Mesodermal cell (in vitro differentiated cells): ENCODE measurements around the gene RDH16.
"Not testable (repeated sequence)": the region's sequence is repeated elsewhere in the genome, so short reads cannot be mapped to it uniquely, and the experiment has no call there.

Source experiments
- H3K27ac ChIP-seq: 2 replicates; pipeline ENCODE4 v1.7.0; 2013; ENCODE audit warnings: mild to moderate bottlenecking, low read depth, low read length, moderate library complexity; ENCODE audit not compliant: severe bottlenecking
- H3K36me3 ChIP-seq: 2 replicates; pipeline ENCODE4 v1.7.1; 2013; ENCODE audit warnings: mild to moderate bottlenecking, low read length, moderate library complexity; ENCODE audit not compliant: control insufficient read depth, insufficient read depth
- H3K4me1 ChIP-seq: one replicate; pipeline ENCODE4 v1.7.1; 2013; ENCODE audit warnings: mild to moderate bottlenecking, low read length; ENCODE audit not compliant: insufficient read depth, control insufficient read depth, poor library complexity, severe bottlenecking
- H3K4me3 ChIP-seq: 2 replicates; pipeline ENCODE4 v1.7.0; 2013; ENCODE audit warnings: low read length, control low read depth, mild to moderate bottlenecking; ENCODE audit not compliant: insufficient read depth, poor library complexity, severe bottlenecking; ENCODE audit errors: extremely low read depth
- H3K9me3 ChIP-seq: 2 replicates; pipeline ENCODE4 v1.7.1; 2013; ENCODE audit warnings: mild to moderate bottlenecking, low read length, moderate library complexity; ENCODE audit not compliant: control insufficient read depth
- WGBS, 2 experiments: methylation state at CpG; one replicate each; pipeline ENCODE4 v1.1.5; 2013; ENCODE audit warnings: missing lambda C conversion rate in 2 of 2; ENCODE audit not compliant: insufficient coverage in 2 of 2; 5-methylcytosine and 5-hydroxymethylcytosine counted together

RDH16 gene

GRCh38 chr12:56933826-56934625, 23.4 kb downstream of the RDH16 start, which contains the start of gene SDR9C7:
TSS of gene SDR9C7 (minus strand) at chr12:56934408. CDS start at chr12:56934261, 147 bp downstream.
- no peak within 1 kb of the TSS for H3K4me3 ChIP-seq
- no peaks in the 10 kb centered on the region for H3K9me3 ChIP-seq
- H3K27ac ChIP-seq: no peak within 1 kb of the TSS
- H3K36me3 ChIP-seq: no peaks in the 10 kb centered on the region
- WGBS, 2 experiments: 95 to 97% methylated on average over 10 to 13 of the region's 15 CpGs
- H3K4me1 ChIP-seq: peaks cover 16% of the 10 kb centered on the region

GRCh38 chr12:56932867-56933266, 24.5 kb downstream of the RDH16 start:
- H3K27ac ChIP-seq: no peak overlapping the region
- H3K4me1 ChIP-seq: peaks cover 16% of the 10 kb centered on the region
- WGBS, 2 experiments: 80 to 86% methylated on average over 1 of the region's 1 CpG
- H3K9me3 ChIP-seq: no peaks in the 10 kb centered on the region
- no peak overlapping the region for H3K4me3 ChIP-seq
- no peaks in the 10 kb centered on the region for H3K36me3 ChIP-seq

DNA sequence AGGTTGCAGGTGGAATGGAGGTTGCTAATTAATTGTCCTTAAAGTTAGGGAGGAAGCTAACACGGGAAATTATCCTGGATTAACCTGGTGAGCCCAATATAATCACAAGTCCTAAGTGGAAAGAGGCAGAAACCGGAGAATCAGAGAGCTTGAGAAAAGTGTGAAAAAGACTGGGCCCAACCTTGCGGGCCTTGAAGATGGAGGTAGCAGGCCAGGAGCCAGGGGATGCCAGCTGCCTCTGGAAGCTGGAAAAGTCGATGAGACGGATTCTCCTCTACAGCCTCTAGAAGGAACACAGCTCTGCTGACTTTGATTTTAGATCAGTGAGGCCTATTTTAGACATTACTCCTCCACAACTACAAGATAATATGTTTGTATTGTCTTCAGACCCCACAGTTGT, 25.3 kb downstream of the RDH16 start:
- Histone ChIP-seq H3K36me3 (no peaks in the 10 kb centered on the region), H3K4me1 (peaks cover 16% of the 10 kb centered on the region), H3K4me3 (no peak overlapping the region), H3K27ac (no peak overlapping the region), H3K9me3 (no peaks in the 10 kb centered on the region)
- WGBS, 2 experiments: 79 to 100% methylated on average over 2 to 5 of the region's 5 CpGs

DNA sequence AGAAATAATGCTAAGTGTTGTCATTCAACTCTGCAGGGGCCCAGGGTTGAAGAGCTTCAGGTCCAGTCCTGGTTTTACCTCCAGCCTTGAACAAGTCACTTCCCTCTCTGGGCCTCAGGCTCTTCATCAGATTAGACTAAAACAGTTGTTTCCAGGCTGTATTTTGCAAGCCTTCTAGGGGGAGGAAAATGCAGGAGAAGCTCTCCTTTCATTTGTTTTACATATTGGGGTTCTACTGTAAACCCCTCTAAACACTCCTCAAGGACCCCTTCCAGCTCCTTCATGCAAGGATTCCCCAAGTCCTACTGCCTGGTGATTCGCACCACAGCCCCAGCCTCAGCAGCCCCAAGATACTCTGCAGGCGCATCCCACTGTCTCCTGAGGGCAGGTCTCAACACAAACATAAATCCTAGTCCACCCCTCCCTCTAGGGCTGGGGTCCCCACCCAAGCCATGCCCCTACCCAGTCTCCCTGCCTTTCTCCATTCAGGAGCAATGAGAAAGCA, 25.9 kb downstream of the RDH16 start:
- Histone ChIP-seq H3K27ac (peak overlapping the region; percentile 62), H3K9me3 (no peaks in the 10 kb centered on the region), H3K4me1 (peaks cover 16% of the 10 kb centered on the region), H3K36me3 (no peaks in the 10 kb centered on the region), H3K4me3 (no peak overlapping the region)
- WGBS, 2 experiments: 40 to 83% methylated on average over 1 to 2 of the region's 2 CpGs

- Histone ChIP-seq H3K9me3 (no peaks in the 10 kb centered on the region), H3K4me3 (no peak overlapping the region), H3K36me3 (no peaks in the 10 kb centered on the region), H3K27ac (no peak overlapping the region), H3K4me1 (peaks cover 16% of the 10 kb centered on the region)
- WGBS, 2 experiments: 96 to 100% methylated on average over 7 to 8 of the region's 8 CpGs
These were observed 27.2 kb downstream of the RDH16 start for GRCh38 chr12:56930241-56930640.

DNA sequence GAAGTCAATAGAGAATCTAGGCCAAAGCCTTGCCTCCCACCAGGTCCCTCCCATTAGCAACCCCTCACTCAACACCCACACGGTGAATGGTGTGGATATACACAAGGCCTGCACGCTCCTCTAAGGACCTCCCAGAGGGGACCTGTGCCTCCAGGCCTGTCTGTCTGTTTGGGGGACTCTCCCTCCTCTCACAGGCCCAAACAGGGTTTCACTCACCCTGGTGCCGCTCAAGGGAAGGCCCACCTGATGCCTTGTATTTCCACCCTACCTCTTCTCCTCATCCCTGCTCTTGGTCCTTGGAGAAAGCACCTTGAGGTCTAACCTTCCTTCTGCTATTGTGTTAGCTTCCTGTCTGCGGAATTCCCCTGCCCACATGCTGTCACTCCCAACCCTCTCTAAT, 27.6 kb downstream of the RDH16 start:
- no peaks in the 10 kb centered on the region for H3K9me3 ChIP-seq
- H3K36me3 ChIP-seq: no peaks in the 10 kb centered on the region
- 88 to 100% methylated on average over 2 to 4 of the region's 4 CpGs for WGBS, 2 experiments
- peaks cover 16% of the 10 kb centered on the region for H3K4me1 ChIP-seq
- no peak overlapping the region for H3K27ac ChIP-seq
- H3K4me3 ChIP-seq: no peak overlapping the region

- Histone ChIP-seq H3K27ac (no peak overlapping the region), H3K4me3 (no peak overlapping the region)
- 82 to 83% methylated on average over 2 to 3 of the region's 3 CpGs for WGBS, 2 experiments
These were observed 29.1 kb downstream of the RDH16 start for GRCh38 chr12:56928262-56928661.

GRCh38 chr12:56927281-56927680, 30.1 kb downstream of the RDH16 start:
- no peak overlapping the region for H3K27ac ChIP-seq
- peaks cover 8% of the 10 kb centered on the region for H3K4me1 ChIP-seq
- H3K9me3 ChIP-seq: no peaks in the 10 kb centered on the region
- H3K36me3 ChIP-seq: no peaks in the 10 kb centered on the region
- H3K4me3 ChIP-seq: no peak overlapping the region
- WGBS, 2 experiments: 100% methylated on average over 1 to 3 of the region's 4 CpGs

More at GRCh38 chr12:56928262-56928661, 29.1 kb downstream of the RDH16 start:
- Histone ChIP-seq H3K36me3 (no peaks in the 10 kb centered on the region), H3K4me1 (peaks cover 15% of the 10 kb centered on the region), H3K9me3 (no peaks in the 10 kb centered on the region)

DNA sequence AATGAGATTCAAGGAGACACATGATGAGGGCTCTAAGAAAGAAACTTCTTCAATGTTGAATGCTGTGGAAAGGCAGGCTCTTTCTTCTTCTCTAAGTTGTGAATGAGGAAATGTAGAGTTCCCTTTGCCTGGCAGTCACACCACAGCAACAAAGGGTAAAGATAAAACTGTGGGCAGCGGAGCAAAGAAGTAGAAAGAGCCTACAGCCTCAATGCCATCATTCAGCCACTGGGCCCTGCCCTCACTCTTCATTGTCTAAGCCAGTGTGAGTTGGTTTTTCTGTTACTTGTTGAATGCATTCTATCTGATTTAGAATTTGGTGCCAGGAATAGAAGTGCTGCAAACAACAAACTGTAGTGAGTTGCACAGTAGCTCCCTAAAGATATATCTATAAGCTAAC, 35.4 kb downstream of the RDH16 start:
- 86% methylated on average over 1 of the region's 1 CpG; no CpG with 5 or more reads in 1 of the 2 experiments for WGBS, 2 experiments
- H3K27ac ChIP-seq: no peak overlapping the region
- H3K9me3 ChIP-seq: no peaks in the 10 kb centered on the region
- H3K36me3 ChIP-seq: no peaks in the 10 kb centered on the region
- H3K4me1 ChIP-seq: no peaks in the 10 kb centered on the region
- no peak overlapping the region for H3K4me3 ChIP-seq

DNA sequence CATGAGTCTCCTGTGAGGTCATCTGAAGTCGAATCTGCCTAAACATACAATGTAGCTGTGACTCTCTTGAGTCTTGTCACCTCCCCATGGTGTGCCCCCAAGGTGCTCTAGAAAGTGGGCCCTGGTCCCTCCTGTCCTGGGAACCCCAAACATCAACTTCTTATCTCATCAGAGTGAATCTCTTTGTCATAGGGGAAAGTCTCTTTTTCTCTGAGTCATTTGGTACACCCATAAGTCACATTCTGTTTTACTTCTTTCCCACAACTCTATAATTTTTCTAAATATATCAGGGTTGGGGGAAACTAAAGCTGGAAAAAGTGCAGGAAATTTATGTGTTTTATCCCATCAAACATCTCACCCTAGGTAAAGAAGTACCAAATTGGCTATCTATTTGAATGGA, 36.1 kb downstream of the RDH16 start:
- no peak overlapping the region for H3K27ac ChIP-seq
- WGBS, 2 experiments: 83 to 100% methylated on average over 1 of the region's 1 CpG
- no peaks in the 10 kb centered on the region for H3K36me3 ChIP-seq
- no peaks in the 10 kb centered on the region for H3K4me1 ChIP-seq
- no peak overlapping the region for H3K4me3 ChIP-seq
- H3K9me3 ChIP-seq: no peaks in the 10 kb centered on the region

- H3K4me3 ChIP-seq, H3K27ac ChIP-seq, H3K9me3 ChIP-seq, H3K4me1 ChIP-seq, H3K36me3 ChIP-seq: not testable (repeated sequence)
- no CpG with 5 or more reads among the region's 3 CpGs for WGBS, 2 experiments
These were observed 39.3 kb downstream of the RDH16 start for GRCh38 chr12:56918139-56918538.
